Right lobe of liver (tissue), 4 donors: ENCODE results near the gene BMP7.

Experiments
- POLR2A ChIP-seq: fragments of 450-650 bp; IDR thresholded peaks from one replicate; pipeline ENCODE4 v1.6.1; 2017; ENCODE audit warnings: antibody characterized with exemption, mild to moderate bottlenecking
- TF ChIP-seq, protein P1 (sequence below), 4 donors: fragments of 200-600 bp in 3 of 4; fragments of 450-650 bp in 1 of 4; IDR thresholded peaks; one replicate each; pipeline versions ENCODE4 v1.5.1 to v1.8.0; 2016 to 2022; ENCODE audit warnings: antibody characterized with exemption in 4 of 4, mild to moderate bottlenecking in 2 of 4
- donor health status: DM: no; HTN: no; CAD: no.
- donor health status: DM: no; HTN: no; CAD: no.
- donor health status: DM: no; HTN: yes; CAD: no.

GRCh38 chr20:57123504-57123903, 142.9 kb downstream of the BMP7 start:
- TF ChIP-seq, protein P1, sequence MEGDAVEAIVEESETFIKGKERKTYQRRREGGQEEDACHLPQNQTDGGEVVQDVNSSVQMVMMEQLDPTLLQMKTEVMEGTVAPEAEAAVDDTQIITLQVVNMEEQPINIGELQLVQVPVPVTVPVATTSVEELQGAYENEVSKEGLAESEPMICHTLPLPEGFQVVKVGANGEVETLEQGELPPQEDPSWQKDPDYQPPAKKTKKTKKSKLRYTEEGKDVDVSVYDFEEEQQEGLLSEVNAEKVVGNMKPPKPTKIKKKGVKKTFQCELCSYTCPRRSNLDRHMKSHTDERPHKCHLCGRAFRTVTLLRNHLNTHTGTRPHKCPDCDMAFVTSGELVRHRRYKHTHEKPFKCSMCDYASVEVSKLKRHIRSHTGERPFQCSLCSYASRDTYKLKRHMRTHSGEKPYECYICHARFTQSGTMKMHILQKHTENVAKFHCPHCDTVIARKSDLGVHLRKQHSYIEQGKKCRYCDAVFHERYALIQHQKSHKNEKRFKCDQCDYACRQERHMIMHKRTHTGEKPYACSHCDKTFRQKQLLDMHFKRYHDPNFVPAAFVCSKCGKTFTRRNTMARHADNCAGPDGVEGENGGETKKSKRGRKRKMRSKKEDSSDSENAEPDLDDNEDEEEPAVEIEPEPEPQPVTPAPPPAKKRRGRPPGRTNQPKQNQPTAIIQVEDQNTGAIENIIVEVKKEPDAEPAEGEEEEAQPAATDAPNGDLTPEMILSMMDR (IDR thresholded peaks at IDR 0.05), result no peak
- no peak for TF ChIP-seq POLR2A
